ENCODE results near the gene CLSTN1. TPM values are rescaled to one million over a fixed set of nuclear protein-coding genes. Genes with fewer than 3 reads are reported as not detected.

CLSTN1 gene
- total and polyA plus RNA-seq, 4 donors = 3.1 to 13.4 (median 8.8) TPM

DNA sequence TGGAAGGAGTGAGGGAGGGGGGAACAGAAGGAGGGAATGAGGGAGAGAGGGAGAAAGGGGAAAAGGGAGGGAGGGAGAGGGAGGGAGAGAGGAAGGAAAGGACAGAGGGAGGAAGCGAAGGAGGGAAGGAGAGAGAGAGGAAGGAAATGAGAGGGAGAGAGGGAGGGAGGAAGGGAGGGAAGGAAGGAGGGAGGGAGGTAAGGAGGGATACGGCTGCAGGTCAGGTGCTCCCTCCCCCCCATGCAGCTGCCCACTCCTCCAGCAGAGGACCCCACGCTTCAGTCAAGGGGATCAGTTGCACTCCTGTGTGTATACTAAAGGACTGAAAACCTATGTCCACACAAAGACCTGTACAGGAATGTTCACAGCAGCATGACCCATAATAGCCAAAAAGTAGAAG, 54.8 kb downstream of the CLSTN1 start:
- Histone ChIP-seq H3K4me1 (ENCODE audit: control insufficient read depth in 4 of 4, insufficient read depth in 4 of 4, low read length in 3 of 4) (no peaks in the 10 kb centered on the region), H3K4me3 (ENCODE audit: low read depth in 1 of 3, low read length in 3 of 3) (no peak overlapping the region), H3K36me3 (ENCODE audit: control insufficient read depth in 4 of 4, insufficient read depth in 3 of 4, low read depth in 1 of 4, low read length in 3 of 4) (peaks cover 0 to 4% (median 0%) of the 10 kb centered on the region in 4 donors), H3K27ac (ENCODE audit: low read depth in 1 of 2, low read length in 2 of 2) (no peak overlapping the region), H3K9ac (ENCODE audit: low read depth in 1 of 2, low read length in 2 of 2) (no peak overlapping the region), H3K27me3 (ENCODE audit: control insufficient read depth in 4 of 4, insufficient read depth in 4 of 4, low read length in 3 of 4) (no peaks in the 10 kb centered on the region), H3K9me3 (ENCODE audit: control insufficient read depth in 4 of 4, low read length in 3 of 4) (no peaks in the 10 kb centered on the region)
- DNase-seq (ENCODE audit: low spot score) = no peak
- TF ChIP-seq FOXA2 (IDR thresholded peaks at IDR 0.05) = no peak
- WGBS = 90% methylated on average over 3 of the region's 3 CpGs

DNA sequence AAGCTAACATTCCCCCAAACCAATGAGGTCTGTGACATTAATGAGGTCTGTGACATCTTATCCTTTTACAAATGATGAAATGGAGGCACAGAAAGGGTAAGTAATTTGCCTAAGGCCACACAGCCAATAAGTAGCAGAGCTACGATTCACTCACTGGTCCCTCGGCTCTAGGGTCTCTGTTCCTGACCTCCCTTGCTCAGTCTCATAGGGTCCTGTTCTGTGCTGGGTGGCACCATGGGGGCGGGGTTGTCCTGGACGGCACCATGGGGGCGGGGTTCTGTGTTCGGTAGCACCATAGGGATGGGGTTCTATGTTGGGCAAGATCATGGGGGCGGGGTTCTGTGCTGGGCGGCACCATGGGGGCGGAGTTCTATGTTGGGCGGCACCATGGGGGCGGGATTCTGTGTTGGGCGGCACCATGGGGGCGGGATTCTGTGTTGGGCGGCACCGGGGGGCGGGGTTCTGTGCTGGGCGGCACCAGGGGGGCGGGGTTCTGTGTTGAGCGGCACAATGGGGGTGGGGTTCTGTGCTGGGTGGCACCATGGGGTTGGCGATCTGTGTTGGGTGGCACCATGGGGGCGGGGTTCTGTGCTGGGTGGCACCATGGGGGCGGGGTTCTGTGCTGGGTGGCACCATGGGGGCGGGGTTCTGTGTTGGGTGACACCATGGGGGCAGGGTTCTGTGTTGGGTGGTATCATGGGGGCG, 55.6 kb downstream of the CLSTN1 start:
- Histone ChIP-seq H3K36me3 (ENCODE audit: control insufficient read depth in 4 of 4, insufficient read depth in 3 of 4, low read depth in 1 of 4, low read length in 3 of 4) (peaks cover 0 to 4% (median 0%) of the 10 kb centered on the region in 4 donors), H3K9ac (ENCODE audit: low read depth in 1 of 2, low read length in 2 of 2) (no peak overlapping the region), H3K27me3 (ENCODE audit: control insufficient read depth in 4 of 4, insufficient read depth in 4 of 4, low read length in 3 of 4) (no peaks in the 10 kb centered on the region), H3K4me3 (ENCODE audit: low read depth in 1 of 3, low read length in 3 of 3) (no peak overlapping the region), H3K27ac (ENCODE audit: low read depth in 1 of 2, low read length in 2 of 2) (no peak overlapping the region), H3K9me3 (ENCODE audit: control insufficient read depth in 4 of 4, low read length in 3 of 4) (no peaks in the 10 kb centered on the region), H3K4me1 (ENCODE audit: control insufficient read depth in 4 of 4, insufficient read depth in 4 of 4, low read length in 3 of 4) (no peaks in the 10 kb centered on the region)
- TF ChIP-seq, protein P1, sequence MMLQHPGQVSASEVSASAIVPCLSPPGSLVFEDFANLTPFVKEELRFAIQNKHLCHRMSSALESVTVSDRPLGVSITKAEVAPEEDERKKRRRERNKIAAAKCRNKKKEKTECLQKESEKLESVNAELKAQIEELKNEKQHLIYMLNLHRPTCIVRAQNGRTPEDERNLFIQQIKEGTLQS (IDR thresholded peaks at IDR 0.05) = no peak
- no peak for TF ChIP-seq EGR1 (IDR thresholded peaks at IDR 0.05; ENCODE audit: low read depth in 2 of 2)
- TF ChIP-seq, protein P2, sequence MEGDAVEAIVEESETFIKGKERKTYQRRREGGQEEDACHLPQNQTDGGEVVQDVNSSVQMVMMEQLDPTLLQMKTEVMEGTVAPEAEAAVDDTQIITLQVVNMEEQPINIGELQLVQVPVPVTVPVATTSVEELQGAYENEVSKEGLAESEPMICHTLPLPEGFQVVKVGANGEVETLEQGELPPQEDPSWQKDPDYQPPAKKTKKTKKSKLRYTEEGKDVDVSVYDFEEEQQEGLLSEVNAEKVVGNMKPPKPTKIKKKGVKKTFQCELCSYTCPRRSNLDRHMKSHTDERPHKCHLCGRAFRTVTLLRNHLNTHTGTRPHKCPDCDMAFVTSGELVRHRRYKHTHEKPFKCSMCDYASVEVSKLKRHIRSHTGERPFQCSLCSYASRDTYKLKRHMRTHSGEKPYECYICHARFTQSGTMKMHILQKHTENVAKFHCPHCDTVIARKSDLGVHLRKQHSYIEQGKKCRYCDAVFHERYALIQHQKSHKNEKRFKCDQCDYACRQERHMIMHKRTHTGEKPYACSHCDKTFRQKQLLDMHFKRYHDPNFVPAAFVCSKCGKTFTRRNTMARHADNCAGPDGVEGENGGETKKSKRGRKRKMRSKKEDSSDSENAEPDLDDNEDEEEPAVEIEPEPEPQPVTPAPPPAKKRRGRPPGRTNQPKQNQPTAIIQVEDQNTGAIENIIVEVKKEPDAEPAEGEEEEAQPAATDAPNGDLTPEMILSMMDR (IDR thresholded peaks at IDR 0.05; ENCODE audit: low read depth, low read length, missing input control) = no peak
- TF ChIP-seq RXRA (IDR thresholded peaks at IDR 0.05) = no peak
- no peak for TF ChIP-seq NR2F2 (IDR thresholded peaks at IDR 0.05)
- TF ChIP-seq, protein P3, sequence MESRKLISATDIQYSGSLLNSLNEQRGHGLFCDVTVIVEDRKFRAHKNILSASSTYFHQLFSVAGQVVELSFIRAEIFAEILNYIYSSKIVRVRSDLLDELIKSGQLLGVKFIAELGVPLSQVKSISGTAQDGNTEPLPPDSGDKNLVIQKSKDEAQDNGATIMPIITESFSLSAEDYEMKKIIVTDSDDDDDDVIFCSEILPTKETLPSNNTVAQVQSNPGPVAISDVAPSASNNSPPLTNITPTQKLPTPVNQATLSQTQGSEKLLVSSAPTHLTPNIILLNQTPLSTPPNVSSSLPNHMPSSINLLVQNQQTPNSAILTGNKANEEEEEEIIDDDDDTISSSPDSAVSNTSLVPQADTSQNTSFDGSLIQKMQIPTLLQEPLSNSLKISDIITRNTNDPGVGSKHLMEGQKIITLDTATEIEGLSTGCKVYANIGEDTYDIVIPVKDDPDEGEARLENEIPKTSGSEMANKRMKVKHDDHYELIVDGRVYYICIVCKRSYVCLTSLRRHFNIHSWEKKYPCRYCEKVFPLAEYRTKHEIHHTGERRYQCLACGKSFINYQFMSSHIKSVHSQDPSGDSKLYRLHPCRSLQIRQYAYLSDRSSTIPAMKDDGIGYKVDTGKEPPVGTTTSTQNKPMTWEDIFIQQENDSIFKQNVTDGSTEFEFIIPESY (IDR thresholded peaks at IDR 0.05) = no peak
- TF ChIP-seq SP1 (IDR thresholded peaks at IDR 0.05) = no peak
- TF ChIP-seq JUND (IDR thresholded peaks at IDR 0.05) = no peak
- TF ChIP-seq YY1 (IDR thresholded peaks at IDR 0.05) = no peak
- no peak for TF ChIP-seq FOXA2 (IDR thresholded peaks at IDR 0.05)
- TF ChIP-seq FOXA1 (IDR thresholded peaks at IDR 0.05) = no peak
- TF ChIP-seq, protein P4, sequence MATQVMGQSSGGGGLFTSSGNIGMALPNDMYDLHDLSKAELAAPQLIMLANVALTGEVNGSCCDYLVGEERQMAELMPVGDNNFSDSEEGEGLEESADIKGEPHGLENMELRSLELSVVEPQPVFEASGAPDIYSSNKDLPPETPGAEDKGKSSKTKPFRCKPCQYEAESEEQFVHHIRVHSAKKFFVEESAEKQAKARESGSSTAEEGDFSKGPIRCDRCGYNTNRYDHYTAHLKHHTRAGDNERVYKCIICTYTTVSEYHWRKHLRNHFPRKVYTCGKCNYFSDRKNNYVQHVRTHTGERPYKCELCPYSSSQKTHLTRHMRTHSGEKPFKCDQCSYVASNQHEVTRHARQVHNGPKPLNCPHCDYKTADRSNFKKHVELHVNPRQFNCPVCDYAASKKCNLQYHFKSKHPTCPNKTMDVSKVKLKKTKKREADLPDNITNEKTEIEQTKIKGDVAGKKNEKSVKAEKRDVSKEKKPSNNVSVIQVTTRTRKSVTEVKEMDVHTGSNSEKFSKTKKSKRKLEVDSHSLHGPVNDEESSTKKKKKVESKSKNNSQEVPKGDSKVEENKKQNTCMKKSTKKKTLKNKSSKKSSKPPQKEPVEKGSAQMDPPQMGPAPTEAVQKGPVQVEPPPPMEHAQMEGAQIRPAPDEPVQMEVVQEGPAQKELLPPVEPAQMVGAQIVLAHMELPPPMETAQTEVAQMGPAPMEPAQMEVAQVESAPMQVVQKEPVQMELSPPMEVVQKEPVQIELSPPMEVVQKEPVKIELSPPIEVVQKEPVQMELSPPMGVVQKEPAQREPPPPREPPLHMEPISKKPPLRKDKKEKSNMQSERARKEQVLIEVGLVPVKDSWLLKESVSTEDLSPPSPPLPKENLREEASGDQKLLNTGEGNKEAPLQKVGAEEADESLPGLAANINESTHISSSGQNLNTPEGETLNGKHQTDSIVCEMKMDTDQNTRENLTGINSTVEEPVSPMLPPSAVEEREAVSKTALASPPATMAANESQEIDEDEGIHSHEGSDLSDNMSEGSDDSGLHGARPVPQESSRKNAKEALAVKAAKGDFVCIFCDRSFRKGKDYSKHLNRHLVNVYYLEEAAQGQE (IDR thresholded peaks at IDR 0.05) = no peak
- no peak for TF ChIP-seq RAD21 (IDR thresholded peaks at IDR 0.05)
- TF ChIP-seq HNF4A (conservative IDR thresholded peaks at IDR 0.05) = no peak
- no peak for DNase-seq (ENCODE audit: low spot score)
- WGBS = 97% methylated on average over 24 of the region's 24 CpGs

Measured in liver (tissue), 9 donors.